Uterus (tissue), 4 donors: ENCODE results near the gene TMEM120A. TPM values are rescaled to one million over a fixed set of nuclear protein-coding genes. Genes with fewer than 3 reads are reported as not detected.

Experiments
- DNase-seq, 2 donors: peaks; one replicate each; pipeline ENCODE4 v3.0.0-alpha.2; 2019 to 2020
- H3K27ac ChIP-seq, 2 donors: fragments of 200-600 bp; sonication (generic); 1 replicate in 1 of 2; 2 replicates in 1 of 2; pipeline ENCODE4 v1.5.1; 2016 to 2018
- H3K27me3 ChIP-seq, 2 donors: fragments of 200-600 bp; sonication (generic); one replicate each; pipeline ENCODE4 v1.5.1; 2018 to 2019; ENCODE audit warnings: control low read depth in 1 of 2
- H3K36me3 ChIP-seq, 2 donors: fragments of 200-600 bp; sonication (generic); one replicate each; pipeline ENCODE4 v1.5.1; 2019; ENCODE audit warnings: control low read depth in 1 of 2
- H3K4me1 ChIP-seq, 2 donors: fragments of 200-600 bp; sonication (generic); one replicate each; pipeline ENCODE4 v1.5.1; 2018 to 2019; ENCODE audit warnings: control low read depth in 1 of 2
- H3K4me3 ChIP-seq, 2 donors: fragments of 200-600 bp; sonication (generic); 1 replicate in 1 of 2; 2 replicates in 1 of 2; pipeline ENCODE4 v1.5.1; 2018 to 2019; ENCODE audit warnings: mild to moderate bottlenecking in 1 of 2
- H3K9me3 ChIP-seq, 2 donors: fragments of 200-600 bp; sonication (generic); one replicate each; pipeline ENCODE4 v1.5.1; 2019; ENCODE audit warnings: control low read depth in 1 of 2
- CTCF ChIP-seq, 4 experiments: fragments of 200-600 bp in 2 of 4; fragments of 450-650 bp in 2 of 4; sonication (generic) in 2 of 4; IDR thresholded peaks; one replicate each; pipeline ENCODE4 v1.5.1; 2016 to 2019; ENCODE audit warnings: antibody characterized with exemption in 4 of 4, mild to moderate bottlenecking in 2 of 4, moderate library complexity in 1 of 4
- POLR2A ChIP-seq, 2 donors: fragments of 450-650 bp; IDR thresholded peaks; one replicate each; pipeline ENCODE4 v1.6.1; 2016; ENCODE audit warnings: antibody characterized with exemption in 2 of 2, mild to moderate bottlenecking in 1 of 2, moderate library complexity in 1 of 2
- intact Hi-C: fragments of 100-400 bp; cut with DNase I; formaldehyde crosslinking; loops from one replicate; pipeline ENCODE4 v1.15.1; 2023; ENCODE audit warnings: low total_unique reads
- total RNA-seq, 4 donors: library from RNA; depleted of rRNA in 3 of 4; stranded (reverse); fragments of >200 nt in 3 of 4; gene quantifications; one replicate each; pipeline versions ENCODE4 v1.1.0 to v1.2.4, GENCODE V29; 2014 to 2023
- donor health status: DM: yes; HTN: yes; CAD: no.

The TMEM120A gene
- total RNA-seq, 4 donors from 2014 or later, result 4.6 to 95.4 (median 36.9) TPM

GRCh38 chr7:75983471-75984129 lies 10.8 kb downstream of the TMEM120A start:
- Histone ChIP-seq H3K9me3 (no peaks in the 10 kb centered on the region), H3K27me3 (no peaks in the 10 kb centered on the region), H3K36me3 (no peaks in the 10 kb centered on the region), H3K4me1 (no peaks in the 10 kb centered on the region), H3K4me3 (no peak overlapping the region), H3K27ac (no peak overlapping the region)
- peak in 1 of 2 donors; percentile 17 for DNase-seq
- intact Hi-C loops, result no loop called here
- TF ChIP-seq CTCF (IDR thresholded peaks at IDR 0.05), result no peak

GRCh38 chr7:75982306-75983064 lies 11.9 kb downstream of the TMEM120A start:
- Histone ChIP-seq H3K4me1 (no peaks in the 10 kb centered on the region), H3K27me3 (no peaks in the 10 kb centered on the region), H3K27ac (no peak overlapping the region), H3K36me3 (no peaks in the 10 kb centered on the region), H3K9me3 (no peaks in the 10 kb centered on the region), H3K4me3 (no peak overlapping the region)
- TF ChIP-seq CTCF (IDR thresholded peaks at IDR 0.05) (no peak), POLR2A (IDR thresholded peaks at IDR 0.05) (no peak)
- intact Hi-C loops, result no loop called here
- peak in 1 of 2 donors; percentile 15 for DNase-seq

- no peaks in the 10 kb centered on the region for H3K4me1 ChIP-seq
- intact Hi-C loops, result no loop called here
- H3K4me3 ChIP-seq, result no peak overlapping the region
- H3K27me3 ChIP-seq, result no peaks in the 10 kb centered on the region
- peak in 1 of 2 donors; percentile 15 for DNase-seq
- H3K36me3 ChIP-seq, result no peaks in the 10 kb centered on the region
- no peaks in the 10 kb centered on the region for H3K9me3 ChIP-seq
- TF ChIP-seq POLR2A (IDR thresholded peaks at IDR 0.05) (no peak), CTCF (IDR thresholded peaks at IDR 0.05) (no peak)
- H3K27ac ChIP-seq, result no peak overlapping the region
These were observed 12.7 kb downstream of the TMEM120A start for GRCh38 chr7:75981453-75982305.

- H3K36me3 ChIP-seq, result no peaks in the 10 kb centered on the region
These were observed 13.3 kb downstream of the TMEM120A start for GRCh38 chr7:75981203-75981452.

More at GRCh38 chr7:75981203-75981452, 13.3 kb downstream of the TMEM120A start:
- H3K9me3 ChIP-seq, result no peaks in the 10 kb centered on the region
- H3K27me3 ChIP-seq, result no peaks in the 10 kb centered on the region
- no peak overlapping the region for H3K4me3 ChIP-seq
- TF ChIP-seq CTCF (IDR thresholded peaks at IDR 0.05) (no peak), POLR2A (IDR thresholded peaks at IDR 0.05) (no peak)
- intact Hi-C loops, result no loop called here
- no peaks in the 10 kb centered on the region for H3K4me1 ChIP-seq
- DNase-seq, result peak in 1 of 2 donors; percentile 15
- H3K27ac ChIP-seq, result no peak overlapping the region
